Neutrophil (primary cell): ENCODE data around the gene UPF3B.
"Not testable (repeated sequence)": the region's sequence is repeated elsewhere in the genome, so short reads cannot be mapped to it uniquely, and the experiment has no call there.

Experiments used
- H3K27ac ChIP-seq: fragments of 200-600 bp; sonication (generic); 2 replicates; pipeline ENCODE4 v1.5.1; 2016; ENCODE audit warnings: mild to moderate bottlenecking, moderate library complexity
- H3K27me3 ChIP-seq: fragments of 200-600 bp; sonication (generic); 2 replicates; pipeline ENCODE4 v1.6.0; 2016; ENCODE audit warnings: mild to moderate bottlenecking
- H3K36me3 ChIP-seq: fragments of 200-600 bp; sonication (generic); 2 replicates; pipeline ENCODE4 v1.5.1; 2017
- H3K4me1 ChIP-seq, 2 experiments: fragments of 200-600 bp in 1 of 2; sonication (generic) in 1 of 2; 1 replicate in 1 of 2; 2 replicates in 1 of 2; pipeline versions ENCODE4 v1.5.1 to v1.6.1; 2013 to 2016; ENCODE audit warnings: low read depth in 1 of 2, low read length in 1 of 2, mild to moderate bottlenecking in 1 of 2, moderate library complexity in 1 of 2; ENCODE audit not compliant: control insufficient read depth in 1 of 2, insufficient read depth in 1 of 2
- H3K4me3 ChIP-seq, 2 experiments: fragments of 200-600 bp in 1 of 2; sonication (generic) in 1 of 2; 1 replicate in 1 of 2; 2 replicates in 1 of 2; pipeline ENCODE4 v1.5.1; 2013 to 2016; ENCODE audit warnings: low read depth in 1 of 2, low read length in 1 of 2, mild to moderate bottlenecking in 1 of 2, moderate library complexity in 1 of 2
- H3K9me3 ChIP-seq: fragments of 200-600 bp; sonication (generic); 2 replicates; pipeline ENCODE4 v1.5.1; 2016
- CTCF ChIP-seq: fragments of 200-600 bp; sonication (generic); IDR thresholded peaks from 2 replicates; pipeline ENCODE4 v1.5.1; 2016; ENCODE audit warnings: antibody characterized with exemption

UPF3B gene, protein sequence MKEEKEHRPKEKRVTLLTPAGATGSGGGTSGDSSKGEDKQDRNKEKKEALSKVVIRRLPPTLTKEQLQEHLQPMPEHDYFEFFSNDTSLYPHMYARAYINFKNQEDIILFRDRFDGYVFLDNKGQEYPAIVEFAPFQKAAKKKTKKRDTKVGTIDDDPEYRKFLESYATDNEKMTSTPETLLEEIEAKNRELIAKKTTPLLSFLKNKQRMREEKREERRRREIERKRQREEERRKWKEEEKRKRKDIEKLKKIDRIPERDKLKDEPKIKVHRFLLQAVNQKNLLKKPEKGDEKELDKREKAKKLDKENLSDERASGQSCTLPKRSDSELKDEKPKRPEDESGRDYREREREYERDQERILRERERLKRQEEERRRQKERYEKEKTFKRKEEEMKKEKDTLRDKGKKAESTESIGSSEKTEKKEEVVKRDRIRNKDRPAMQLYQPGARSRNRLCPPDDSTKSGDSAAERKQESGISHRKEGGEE

GRCh38 chrX:119852382-119853353 is at the start of gene UPF3B:
Gene UPF3B, minus strand, starts transcription at chrX:119852963. Its CDS starts 35 bp downstream, at chrX:119852928.
- Histone ChIP-seq H3K4me3 (peak within 1 kb of the TSS; percentile 80 to 81), H3K27ac (peak within 1 kb of the TSS; percentile 87), H3K9me3 (no peaks in the 10 kb centered on the region), H3K36me3 (no peaks in the 10 kb centered on the region), H3K4me1 (peaks cover 5 to 15% of the 10 kb centered on the region in 2 experiments), H3K27me3 (no peaks in the 10 kb centered on the region)
- no peak for TF ChIP-seq CTCF

DNA sequence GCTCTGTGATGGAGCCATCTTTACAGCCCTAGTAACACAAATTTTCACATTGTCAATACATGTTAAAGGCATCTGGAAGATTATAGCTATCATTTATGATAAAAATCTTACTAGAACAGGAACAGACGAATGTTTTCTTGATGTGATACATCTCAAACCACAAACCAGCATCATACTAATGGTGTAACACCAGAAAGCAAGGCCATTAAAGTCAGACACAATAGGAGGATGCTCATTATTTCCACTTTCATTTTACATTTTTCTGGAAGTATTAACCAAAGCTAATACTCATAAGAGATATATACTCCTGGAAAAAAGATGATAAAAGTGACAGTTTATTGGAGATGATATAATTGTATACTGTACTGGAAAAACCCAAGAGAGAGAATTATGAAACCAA is 48.2 kb upstream of the UPF3B start:
- Histone ChIP-seq H3K9me3 (no peaks in the 10 kb centered on the region), H3K27ac (no peak overlapping the region), H3K4me3 (no peak overlapping the region), H3K36me3 (no peaks in the 10 kb centered on the region), H3K27me3 (no peaks in the 10 kb centered on the region), H3K4me1 (no peaks in the 10 kb centered on the region)
- no peak for TF ChIP-seq CTCF

DNA sequence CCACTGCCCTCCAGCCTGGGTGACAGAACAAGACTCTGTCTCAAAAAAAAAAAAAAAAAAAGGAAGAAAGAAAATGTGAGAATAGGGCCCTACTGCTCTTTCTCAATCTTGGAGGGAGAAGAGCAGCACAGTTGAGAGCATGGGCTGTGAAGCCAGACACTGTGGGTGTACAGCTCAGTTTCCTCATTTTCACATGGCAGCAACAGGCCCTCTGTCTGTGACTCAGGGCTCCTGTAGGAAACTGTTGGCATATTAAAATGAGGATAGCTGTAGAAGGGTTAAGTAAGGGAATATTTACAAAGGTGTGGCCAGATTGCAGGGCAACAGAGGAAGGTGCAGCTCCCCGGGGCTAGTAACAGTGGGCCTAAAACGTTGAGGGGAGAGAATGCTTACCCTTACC is 46.4 kb upstream of the UPF3B start:
- Histone ChIP-seq H3K4me1 (no peaks in the 10 kb centered on the region), H3K9me3 (no peaks in the 10 kb centered on the region), H3K36me3 (no peaks in the 10 kb centered on the region), H3K27me3 (no peaks in the 10 kb centered on the region), H3K27ac (peak overlapping the region; percentile 20), H3K4me3 (no peak overlapping the region)
- no peak for TF ChIP-seq CTCF

- Histone ChIP-seq H3K36me3 (no peaks in the 10 kb centered on the region), H3K4me1 (no peaks in the 10 kb centered on the region), H3K27ac (no peak within 1 kb of the TSS), H3K9me3 (no peaks in the 10 kb centered on the region), H3K27me3 (no peaks in the 10 kb centered on the region), H3K4me3 (no peak within 1 kb of the TSS)
- TF ChIP-seq CTCF: no peak
Measured at GRCh38 chrX:119895843-119896326, 43.1 kb upstream of the UPF3B start, which contains the start of gene AKAP14. Gene AKAP14, plus strand, starts transcription at chrX:119895893. Its CDS starts 7,331 bp downstream, at chrX:119903224.

DNA sequence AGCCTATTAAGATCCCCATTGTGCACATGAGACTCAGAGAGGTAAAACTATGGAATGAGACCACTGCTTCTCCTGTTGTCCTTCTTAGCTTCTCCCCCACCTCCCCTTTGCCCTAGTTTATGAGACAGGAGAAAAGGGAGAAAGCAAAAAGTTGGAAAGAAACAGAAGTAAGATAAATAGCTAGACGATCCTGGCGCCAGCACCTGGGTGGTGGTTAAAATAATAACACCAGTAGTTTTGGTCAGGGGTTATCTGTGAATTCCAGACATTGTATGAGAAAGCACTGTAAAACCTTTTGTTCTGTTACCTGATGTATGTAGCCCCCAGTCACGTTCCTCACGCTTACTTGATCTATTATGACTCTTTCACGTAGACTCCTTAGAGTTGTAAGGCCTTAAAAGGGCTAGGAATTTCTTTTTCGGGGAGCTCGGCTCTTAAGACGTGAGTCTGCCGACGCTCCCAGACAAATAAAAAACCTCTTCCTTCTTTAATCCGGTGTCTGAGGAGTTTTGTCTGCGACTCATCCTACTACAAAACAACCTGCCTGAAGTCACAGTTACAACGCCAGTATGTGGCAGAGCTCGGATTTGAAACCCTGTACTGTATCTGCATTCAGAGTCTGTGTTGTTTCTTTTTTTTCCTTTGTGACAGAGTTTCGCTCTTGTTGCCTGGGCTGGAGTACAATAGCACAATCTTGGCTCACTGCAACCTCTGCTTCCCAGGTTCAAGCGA is 39.4 kb upstream of the UPF3B start:
- not testable (repeated sequence) for H3K4me1 ChIP-seq, H3K36me3 ChIP-seq, H3K9me3 ChIP-seq, H3K4me3 ChIP-seq, H3K27ac ChIP-seq, H3K27me3 ChIP-seq

GRCh38 chrX:119890626-119891025 is 37.9 kb upstream of the UPF3B start:
- not testable (repeated sequence) for H3K27ac ChIP-seq, H3K4me3 ChIP-seq, H3K27me3 ChIP-seq, H3K4me1 ChIP-seq, H3K9me3 ChIP-seq, H3K36me3 ChIP-seq
